ENCODE measurements around the gene ARID3C.

The ARID3C gene

DNA sequence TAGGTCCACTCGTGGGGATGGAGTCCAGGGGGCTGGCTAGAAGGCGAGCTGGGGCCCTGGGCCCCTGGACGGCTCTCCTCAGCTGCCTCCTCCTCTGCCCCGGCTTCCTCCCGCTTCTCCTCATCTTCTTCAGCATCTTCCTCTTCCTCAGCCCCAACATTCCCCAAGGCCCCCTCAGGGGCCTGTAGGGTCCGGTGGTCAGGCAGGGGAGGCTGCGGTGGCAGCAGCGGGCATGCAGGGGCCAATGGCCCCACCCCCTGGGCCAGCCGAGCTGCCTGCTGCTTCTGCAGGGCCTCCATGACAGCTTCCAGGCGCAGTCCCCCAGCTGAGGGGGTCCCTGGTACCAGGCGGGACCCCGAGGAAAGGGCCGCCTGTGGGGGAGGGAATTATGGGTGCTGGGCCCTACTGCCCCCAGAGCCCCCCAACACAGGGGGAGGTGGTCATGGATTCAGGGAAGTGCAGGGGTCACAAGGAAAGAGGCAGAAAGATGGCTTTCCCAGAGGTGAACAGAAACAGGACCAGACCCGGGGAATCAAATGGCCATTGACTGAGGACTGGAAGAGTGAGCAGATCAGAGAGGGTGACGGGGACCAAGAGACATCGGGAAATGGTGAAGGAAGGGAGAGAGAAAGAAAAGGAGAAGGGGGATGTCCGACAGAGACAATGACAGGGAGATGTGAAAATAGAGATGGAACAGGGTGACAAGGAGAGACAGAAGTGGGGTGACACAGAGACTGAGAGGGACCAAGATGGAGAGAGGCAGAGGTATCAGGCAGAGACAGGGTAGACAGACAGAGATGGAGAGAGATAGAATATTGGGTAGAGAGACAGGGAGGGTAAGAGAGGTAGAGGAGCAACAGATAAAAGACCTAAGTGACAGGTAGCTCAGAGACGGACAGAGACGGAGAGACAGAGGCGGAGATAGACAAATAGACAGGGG lies 880 bp downstream of the ARID3C start:
- DNase-seq (ENCODE audit: low spot score), result no peak

- no peak for DNase-seq (ENCODE audit: low spot score)
These were observed 3.7 kb downstream of the ARID3C start for GRCh38 chr9:34625186-34625486.

GRCh38 chr9:34624475-34625185 lies 4.2 kb downstream of the ARID3C start:
- no peak for DNase-seq (ENCODE audit: low spot score)

GRCh38 chr9:34623374-34624235 lies 5.3 kb downstream of the ARID3C start:
- DNase-seq (ENCODE audit: low spot score), result no peak

- DNase-seq (ENCODE audit: low spot score), result peak; percentile 92
These were observed 8.5 kb downstream of the ARID3C start, which contains the start of gene DCTN3 for GRCh38 chr9:34620061-34620994. DCTN3 (minus strand) TSS chr9:34620495; CDS start chr9:34620464, 31 bp downstream.

- no peak for DNase-seq (ENCODE audit: low spot score)
These were observed 13.7 kb downstream of the ARID3C start for GRCh38 chr9:34615132-34615531.

GRCh38 chr9:34612788-34613390 lies 16.0 kb downstream of the ARID3C start:
- peak; percentile 80 for DNase-seq (ENCODE audit: low spot score)

- peak; percentile 80 for DNase-seq (ENCODE audit: low spot score)
These were observed 16.8 kb downstream of the ARID3C start, which contains the start of gene RPP25L for GRCh38 chr9:34611811-34612787. RPP25L (minus strand) TSS chr9:34612097; CDS start chr9:34611296, 801 bp downstream.

DNA sequence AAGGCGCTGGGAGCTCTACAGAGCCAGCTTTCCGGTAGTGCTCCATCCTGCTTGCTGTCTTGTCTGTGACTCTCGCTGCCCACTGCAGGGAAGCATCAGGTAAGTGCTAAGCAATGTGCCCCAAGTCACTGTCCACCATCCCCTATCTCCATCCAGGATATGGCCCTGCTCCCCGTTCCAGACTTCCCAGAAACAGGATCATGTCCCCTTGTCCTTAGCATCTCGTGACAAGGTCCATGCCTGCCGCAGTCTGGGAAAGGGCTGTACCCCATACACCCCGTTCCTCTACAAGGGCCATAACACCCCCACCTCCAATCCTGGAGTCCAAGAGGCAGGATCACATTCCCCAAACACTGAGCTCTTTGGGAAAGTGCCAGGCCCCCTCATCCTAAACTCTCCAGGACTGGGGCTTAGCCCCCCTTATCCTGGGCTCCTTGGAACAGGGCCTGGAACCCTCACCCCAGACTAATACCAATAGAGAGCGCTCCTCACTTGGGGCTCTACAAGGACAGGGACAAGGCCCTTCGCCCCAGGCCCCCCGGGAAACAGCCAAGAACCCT lies 17.5 kb downstream of the ARID3C start:
- no peak for DNase-seq (ENCODE audit: low spot score)

GRCh38 chr9:34610434-34611206 lies 18.2 kb downstream of the ARID3C start:
- DNase-seq (ENCODE audit: low spot score), result no peak

- no peak for DNase-seq (ENCODE audit: low spot score)
These were observed 21.5 kb downstream of the ARID3C start for GRCh38 chr9:34607331-34607730.

GRCh38 chr9:34606905-34607304 lies 22.0 kb downstream of the ARID3C start:
- no peak for DNase-seq (ENCODE audit: low spot score)

DNA sequence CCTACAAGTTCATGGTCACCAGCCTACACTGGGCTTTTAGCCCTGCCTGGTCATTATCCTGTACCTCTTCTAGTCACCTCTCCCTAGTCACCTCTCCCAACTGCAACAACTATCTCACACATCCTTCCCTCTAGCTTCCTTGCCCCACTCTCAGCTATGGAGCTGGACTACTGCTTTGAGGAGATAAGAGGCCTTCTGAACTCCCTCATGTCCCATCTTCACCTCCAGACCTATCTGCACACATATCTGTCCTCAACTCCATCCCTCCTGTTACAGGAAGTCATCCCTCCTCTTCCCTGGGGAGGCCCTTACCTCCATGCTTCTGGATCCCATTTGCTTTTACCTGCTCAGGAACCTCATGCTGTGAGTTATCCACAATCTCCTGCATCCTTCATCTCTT lies 22.7 kb downstream of the ARID3C start:
- DNase-seq (ENCODE audit: low spot score), result no peak

DNA sequence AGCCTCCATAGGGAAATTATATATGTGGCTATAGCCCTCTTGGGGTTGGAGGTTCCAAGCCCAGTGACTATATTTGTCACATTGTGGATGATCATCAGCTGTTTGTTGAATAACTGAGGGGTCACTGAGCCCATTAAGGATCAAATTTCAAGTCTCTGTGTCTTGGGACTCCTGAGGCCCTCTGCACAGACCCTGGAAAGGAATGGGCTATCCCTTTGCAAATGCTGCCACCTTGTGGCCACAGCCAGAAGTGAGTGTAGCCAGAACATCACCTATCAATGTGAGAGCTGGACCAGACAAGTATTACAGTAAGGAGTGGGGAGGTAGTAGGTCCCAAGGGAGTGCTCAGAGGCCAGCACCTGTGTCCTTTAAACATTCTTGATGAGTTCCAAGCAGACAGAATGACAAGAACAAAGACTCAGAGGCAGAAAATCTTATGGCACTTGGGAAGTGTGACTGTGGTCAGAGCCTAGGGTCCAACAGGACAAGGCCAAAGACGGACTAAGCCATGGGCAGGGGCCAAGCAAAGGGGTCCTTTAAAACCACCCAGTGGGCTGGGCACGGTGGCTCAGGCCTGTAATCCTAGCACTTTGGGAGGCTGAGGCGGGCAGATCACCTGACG lies 25.1 kb downstream of the ARID3C start:
- DNase-seq (ENCODE audit: low spot score), result peak; percentile 62

DNA sequence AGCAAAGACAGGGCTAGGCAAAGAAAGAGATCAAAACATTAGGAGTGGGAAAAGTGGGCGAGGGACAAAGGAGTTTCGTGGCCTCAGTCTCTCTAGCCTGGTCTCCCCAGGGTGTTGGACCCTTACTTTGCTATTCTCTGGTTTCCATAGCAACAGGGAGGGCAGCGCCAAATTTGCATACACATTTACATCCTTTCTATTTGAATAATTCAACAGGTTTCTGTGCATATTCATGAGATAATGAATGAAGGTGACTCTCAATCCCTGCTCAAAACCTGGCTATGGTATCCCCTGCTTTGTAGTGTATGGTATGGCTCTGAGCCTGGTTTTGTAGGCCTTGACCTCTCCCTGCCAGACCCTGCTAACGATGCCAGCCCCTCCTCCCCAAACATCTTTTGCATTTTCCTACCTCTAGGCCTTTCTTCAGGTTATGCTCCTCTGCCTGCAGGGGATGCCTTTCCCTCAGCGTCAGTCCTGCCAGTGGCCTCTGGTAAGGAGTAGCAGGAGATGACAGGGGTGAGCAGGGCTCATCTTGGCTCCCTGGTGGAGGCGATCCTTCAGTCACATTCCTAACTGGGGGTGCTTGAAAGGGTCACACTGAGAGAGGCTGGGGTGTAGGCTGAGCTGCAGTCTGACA lies 26.8 kb downstream of the ARID3C start:
- no peak for DNase-seq (ENCODE audit: low spot score)

DNA sequence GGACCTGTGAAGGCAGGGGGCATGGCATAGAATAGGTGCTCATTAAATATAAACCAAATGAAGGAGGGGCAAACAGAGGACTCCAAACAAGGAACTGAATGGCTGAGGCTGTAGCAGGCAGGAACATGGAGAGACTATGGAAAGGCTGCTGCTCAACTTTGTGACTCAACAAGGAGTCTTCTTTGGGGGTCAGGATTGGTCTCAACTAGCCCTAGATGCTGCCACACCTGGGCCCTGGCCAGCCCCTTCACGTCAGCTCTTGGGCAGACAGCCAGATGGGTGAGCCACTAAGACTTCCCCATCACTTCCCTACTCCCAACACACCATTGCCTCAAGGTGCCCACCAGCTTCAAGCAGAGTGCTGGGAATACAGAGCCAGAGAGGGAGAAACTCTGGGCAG lies 28.0 kb downstream of the ARID3C start:
- no peak for DNase-seq (ENCODE audit: low spot score)

DNA sequence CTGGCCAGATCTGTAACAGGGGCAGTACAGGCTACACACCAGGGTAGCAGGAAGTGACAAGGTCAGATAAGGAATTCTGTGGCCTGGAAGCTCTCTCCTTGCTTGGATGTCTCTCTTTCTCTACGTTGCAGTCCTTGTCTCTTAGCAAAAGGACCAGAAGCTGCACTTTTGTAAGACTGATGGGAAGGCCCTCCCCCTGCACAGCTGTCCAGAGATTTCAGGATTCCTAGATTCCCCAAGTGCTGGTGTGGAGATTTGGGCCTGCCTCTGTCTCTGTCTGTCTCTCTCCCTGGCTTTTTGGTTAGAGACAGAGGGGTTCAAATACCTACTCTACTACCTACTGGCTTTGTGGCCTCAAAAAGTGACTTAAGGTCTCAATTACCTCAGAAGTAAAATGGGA lies 29.3 kb downstream of the ARID3C start:
- DNase-seq (ENCODE audit: low spot score), result no peak

Data from SW480 (cell line).